OCI-LY7 (cell line): ENCODE data around the gene ERVMER34-1.

Source experiments
- EZH2phosphoT487 ChIP-seq: fragments of 200-600 bp; sonication (generic); IDR thresholded peaks from 2 replicates; pipeline ENCODE4 v1.6.1; 2018; ENCODE audit warnings: low read depth, borderline replicate concordance, mild to moderate bottlenecking, mixed run types, antibody characterized with exemption, low read length, moderate library complexity, mixed read lengths
- TF ChIP-seq, protein P1 (sequence below): fragments of 200-600 bp; sonication (generic); conservative IDR thresholded peaks from 2 replicates; pipeline ENCODE4 v1.5.1; 2014; ENCODE audit warnings: mild to moderate bottlenecking, antibody characterized with exemption, low read length, moderate library complexity, mixed read lengths

GRCh38 chr4:52713456-52713937 lies 37.7 kb downstream of the ERVMER34-1 start:
- TF ChIP-seq, protein P1, sequence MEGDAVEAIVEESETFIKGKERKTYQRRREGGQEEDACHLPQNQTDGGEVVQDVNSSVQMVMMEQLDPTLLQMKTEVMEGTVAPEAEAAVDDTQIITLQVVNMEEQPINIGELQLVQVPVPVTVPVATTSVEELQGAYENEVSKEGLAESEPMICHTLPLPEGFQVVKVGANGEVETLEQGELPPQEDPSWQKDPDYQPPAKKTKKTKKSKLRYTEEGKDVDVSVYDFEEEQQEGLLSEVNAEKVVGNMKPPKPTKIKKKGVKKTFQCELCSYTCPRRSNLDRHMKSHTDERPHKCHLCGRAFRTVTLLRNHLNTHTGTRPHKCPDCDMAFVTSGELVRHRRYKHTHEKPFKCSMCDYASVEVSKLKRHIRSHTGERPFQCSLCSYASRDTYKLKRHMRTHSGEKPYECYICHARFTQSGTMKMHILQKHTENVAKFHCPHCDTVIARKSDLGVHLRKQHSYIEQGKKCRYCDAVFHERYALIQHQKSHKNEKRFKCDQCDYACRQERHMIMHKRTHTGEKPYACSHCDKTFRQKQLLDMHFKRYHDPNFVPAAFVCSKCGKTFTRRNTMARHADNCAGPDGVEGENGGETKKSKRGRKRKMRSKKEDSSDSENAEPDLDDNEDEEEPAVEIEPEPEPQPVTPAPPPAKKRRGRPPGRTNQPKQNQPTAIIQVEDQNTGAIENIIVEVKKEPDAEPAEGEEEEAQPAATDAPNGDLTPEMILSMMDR = no peak
- no peak for TF ChIP-seq EZH2phosphoT487
